B cell (primary cell): Measurements from ENCODE around the gene ILK. TPM values are rescaled to one million over a fixed set of nuclear protein-coding genes. Genes with fewer than 3 reads are reported as not detected.

ENCODE experiments used
- ATAC-seq: fragments of 200-7000 bp; cut with Tn5 transposase; one replicate; pipeline ENCODE4 v1.10.0; 2021; ENCODE audit warnings: low read depth, mild to moderate bottlenecking, moderate number of reproducible peaks, moderate library complexity
- CTCF ChIA-PET: fragments of 350-600 bp; sonication (Branson Sonifier 250); formaldehyde crosslinking; loops from one replicate; lab custom pipeline; 2021; ENCODE audit warnings: antibody characterized with exemption, inconsistent platforms; lab: Charles Lee
- POLR2A ChIA-PET: fragments of 350-600 bp; sonication (Branson Sonifier 250); formaldehyde crosslinking; loops from one replicate; lab custom pipeline; 2021; ENCODE audit warnings: antibody characterized with exemption; lab: Charles Lee
- DNase-seq: peaks from one replicate; pipeline ENCODE4 v3.0.0; 2013
- H2AFZ ChIP-seq: 2 replicates; pipeline ENCODE4 v1.6.1; 2012; ENCODE audit warnings: mild to moderate bottlenecking, low read depth, low read length; ENCODE audit not compliant: insufficient read depth, poor library complexity, severe bottlenecking
- H3K27ac ChIP-seq, 2 donors: 1 replicate in 1 of 2; 2 replicates in 1 of 2; pipeline ENCODE4 v1.5.1; 2012 to 2013; ENCODE audit warnings: low read length in 2 of 2, mild to moderate bottlenecking in 2 of 2, moderate library complexity in 1 of 2
- H3K27me3 ChIP-seq, 4 experiments: fragments of 200-600 bp in 1 of 4; sonication (generic) in 1 of 4; replicated peaks in 1 of 4; 1 replicate in 2 of 4; 2 replicates in 2 of 4; pipeline versions ENCODE4 v1.6.1 to v1.7.0; 2013 to 2016; ENCODE audit warnings: low read length in 3 of 4, mild to moderate bottlenecking in 2 of 4, mixed read lengths in 1 of 4, moderate library complexity in 1 of 4; ENCODE audit not compliant: insufficient read depth in 4 of 4, control insufficient read depth in 3 of 4; ENCODE audit errors: control extremely low read depth in 1 of 4
- H3K36me3 ChIP-seq, 2 experiments: replicated peaks in 1 of 2; 1 replicate in 1 of 2; 2 replicates in 1 of 2; pipeline versions ENCODE4 v1.6.1 to v1.7.1; 2013; ENCODE audit warnings: low read length in 1 of 2; ENCODE audit not compliant: insufficient read depth in 2 of 2, control insufficient read depth in 1 of 2; ENCODE audit errors: control extremely low read depth in 1 of 2, extremely low read depth in 1 of 2
- H3K4me1 ChIP-seq, 2 donors: fragments of 200-600 bp in 1 of 2; sonication (generic) in 1 of 2; 1 replicate in 1 of 2; 2 replicates in 1 of 2; pipeline versions ENCODE4 v1.5.1 to v1.6.1; 2013 to 2017; ENCODE audit warnings: low read length in 2 of 2; ENCODE audit not compliant: control insufficient read depth in 2 of 2, insufficient read depth in 2 of 2
- H3K4me2 ChIP-seq: replicated peaks from 2 replicates; pipeline ENCODE3; 2012; ENCODE audit warnings: mild to moderate bottlenecking, low read depth, low read length; ENCODE audit not compliant: poor library complexity, severe bottlenecking
- H3K4me3 ChIP-seq, 5 experiments: fragments of 200-600 bp in 1 of 5; sonication (generic) in 1 of 5; 1 replicate in 3 of 5; 2 replicates in 2 of 5; pipeline versions ENCODE4 v1.5.1 to v1.7.0; 2011 to 2016; ENCODE audit warnings: low read length in 4 of 5, mild to moderate bottlenecking in 4 of 5, low read depth in 2 of 5, control low read depth in 1 of 5, moderate library complexity in 1 of 5; ENCODE audit not compliant: insufficient read depth in 1 of 5; ENCODE audit errors: control extremely low read depth in 1 of 5, extremely low read depth in 1 of 5
- H3K79me2 ChIP-seq: fragments of 200-600 bp; sonication (generic); one replicate; pipeline ENCODE4 v1.6.0; 2016; ENCODE audit warnings: low read length; ENCODE audit not compliant: control insufficient read depth, insufficient read depth
- H3K9ac ChIP-seq: fragments of 200-600 bp; sonication (generic); 2 replicates; pipeline ENCODE4 v1.6.1; 2017; ENCODE audit warnings: mild to moderate bottlenecking, low read length, moderate library complexity
- H3K9me3 ChIP-seq, 3 donors: one replicate each; pipeline versions ENCODE4 v1.6.1 to v1.7.1; 2013; ENCODE audit warnings: low read length in 2 of 3; ENCODE audit not compliant: control insufficient read depth in 2 of 3, insufficient read depth in 1 of 3; ENCODE audit errors: control extremely low read depth in 1 of 3
- H4K20me1 ChIP-seq: 2 replicates; pipeline ENCODE4 v1.6.0; 2012; ENCODE audit warnings: mild to moderate bottlenecking, low read length; ENCODE audit not compliant: insufficient read depth, control insufficient read depth, poor library complexity, severe bottlenecking
- H3K27ac Mint-ChIP-seq: one replicate; pipeline ENCODE4 v1.8.0; 2021; ENCODE audit warnings: mixed read lengths
- H3K27me3 Mint-ChIP-seq: one replicate; pipeline ENCODE4 v1.8.0; 2021; ENCODE audit warnings: mixed read lengths
- H3K4me1 Mint-ChIP-seq: one replicate; pipeline ENCODE4 v1.8.0; 2021; ENCODE audit warnings: mixed read lengths
- H3K4me3 Mint-ChIP-seq: one replicate; pipeline ENCODE4 v1.8.0; 2021; ENCODE audit warnings: mixed read lengths
- H3K9me3 Mint-ChIP-seq: one replicate; pipeline ENCODE4 v1.8.0; 2022; ENCODE audit warnings: mixed read lengths; ENCODE audit not compliant: insufficient read depth
- EZH2 ChIP-seq: IDR thresholded peaks from 2 replicates; pipeline ENCODE4 v1.6.1; 2012; ENCODE audit warnings: borderline replicate concordance, low read depth, mild to moderate bottlenecking, moderate library complexity, low read length; ENCODE audit not compliant: insufficient read depth, poor library complexity, severe bottlenecking
- WGBS: methylation state at CpG from one replicate; pipeline ENCODE4 v1.1.5; 2013; ENCODE audit warnings: missing lambda C conversion rate; ENCODE audit not compliant: insufficient coverage; 5-methylcytosine and 5-hydroxymethylcytosine counted together
- intact Hi-C: fragments of 100-400 bp; cut with micrococcal nuclease; formaldehyde crosslinking; loops from one replicate; pipeline ENCODE4 v1.10.0; 2022
- polyA plus RNA-seq: library from polyadenylated mRNA; depleted of rRNA; stranded (reverse); fragments of >200 nt; gene quantifications from 2 replicates; pipeline ENCODE4 v1.2.3, GENCODE V29; 2012
- total RNA-seq, 2 donors: library from RNA; stranded (reverse); fragments of 120-200 nt in 1 of 2; gene quantifications; 1 replicate in 1 of 2; 2 replicates in 1 of 2; pipeline versions ENCODE4 v1.2.3 to v1.2.4, GENCODE V29; 2013 to 2022
- TF ChIP-seq, protein P1 (sequence below): fragments of 200-600 bp; IDR thresholded peaks from one replicate; pipeline ENCODE4 v1.8.0; 2022; ENCODE audit warnings: antibody characterized with exemption, mild to moderate bottlenecking

ILK gene
- total and polyA plus RNA-seq, 2 donors (not counting 1 experiment from before 2014, with no cell fraction given) = 88.5 to 131 TPM

DNA sequence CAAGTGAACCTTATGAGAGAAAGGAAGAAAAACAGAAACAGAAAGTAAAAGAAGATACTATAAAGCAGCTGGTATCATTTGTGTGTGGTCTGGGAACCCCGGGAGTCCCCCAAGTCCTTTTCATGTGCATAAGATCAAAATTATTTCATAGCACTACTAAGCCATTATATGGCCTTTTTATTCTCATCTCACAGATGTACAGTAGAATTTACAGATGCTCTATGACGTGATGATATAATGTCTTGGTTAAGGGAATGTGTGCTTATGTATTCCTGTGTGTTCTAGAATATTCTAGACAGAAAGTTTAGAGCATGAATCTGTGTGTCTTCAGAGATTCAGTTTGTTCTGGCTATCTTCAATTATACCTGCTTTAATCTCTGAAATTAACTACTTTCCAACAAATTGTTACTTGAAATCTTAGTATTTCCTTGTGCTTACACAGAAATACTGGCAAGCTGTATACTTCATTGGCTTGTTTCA, 24.2 kb downstream of the ILK start:
- ATAC-seq (peak; percentile 72), DNase-seq (peak; percentile 64)
- ChIA-PET POLR2A (interaction anchor here (0.9 to 1.8 kb wide), 3 partner anchors 9 to 20 kb away, joined by 4 to 7 read pairs (median 7); partner anchors contain the start of genes TAF10 and TPP1), CTCF (interaction anchor here (0.8 to 2.1 kb wide), 6 partner anchors 9 to 55 kb away, joined by 3 to 8 read pairs (median 5); partner anchors contain the start of genes ILK, MRPL17 and TPP1)
- Histone ChIP-seq H3K4me1 (peaks cover 8 to 15% of the 10 kb centered on the region in 2 donors), H3K36me3 (no peaks in the 10 kb centered on the region), H4K20me1 (no peaks in the 10 kb centered on the region), H3K79me2 (no peaks in the 10 kb centered on the region), H3K4me3 (no peak overlapping the region), H3K9ac (no peak overlapping the region), H3K4me2 (peak overlapping the region; percentile 59), H3K27me3 (no peaks in the 10 kb centered on the region), H2AFZ (peak overlapping the region; percentile 64), H3K27ac (peak overlapping the region; percentile 19 to 46), H3K9me3 (no peaks in the 10 kb centered on the region)
- H3K27me3 Mint-ChIP-seq = no peaks in the 10 kb centered on the region
- peaks cover 22% of the 10 kb centered on the region for H3K4me1 Mint-ChIP-seq
- intact Hi-C loops = no loop called here
- H3K9me3 Mint-ChIP-seq = no peaks in the 10 kb centered on the region
- peak overlapping the region; percentile 24 for H3K27ac Mint-ChIP-seq
- H3K4me3 Mint-ChIP-seq = peak overlapping the region; percentile 12
- WGBS = no CpG with 5 or more reads among the region's 2 CpGs
- TF ChIP-seq, protein P1, sequence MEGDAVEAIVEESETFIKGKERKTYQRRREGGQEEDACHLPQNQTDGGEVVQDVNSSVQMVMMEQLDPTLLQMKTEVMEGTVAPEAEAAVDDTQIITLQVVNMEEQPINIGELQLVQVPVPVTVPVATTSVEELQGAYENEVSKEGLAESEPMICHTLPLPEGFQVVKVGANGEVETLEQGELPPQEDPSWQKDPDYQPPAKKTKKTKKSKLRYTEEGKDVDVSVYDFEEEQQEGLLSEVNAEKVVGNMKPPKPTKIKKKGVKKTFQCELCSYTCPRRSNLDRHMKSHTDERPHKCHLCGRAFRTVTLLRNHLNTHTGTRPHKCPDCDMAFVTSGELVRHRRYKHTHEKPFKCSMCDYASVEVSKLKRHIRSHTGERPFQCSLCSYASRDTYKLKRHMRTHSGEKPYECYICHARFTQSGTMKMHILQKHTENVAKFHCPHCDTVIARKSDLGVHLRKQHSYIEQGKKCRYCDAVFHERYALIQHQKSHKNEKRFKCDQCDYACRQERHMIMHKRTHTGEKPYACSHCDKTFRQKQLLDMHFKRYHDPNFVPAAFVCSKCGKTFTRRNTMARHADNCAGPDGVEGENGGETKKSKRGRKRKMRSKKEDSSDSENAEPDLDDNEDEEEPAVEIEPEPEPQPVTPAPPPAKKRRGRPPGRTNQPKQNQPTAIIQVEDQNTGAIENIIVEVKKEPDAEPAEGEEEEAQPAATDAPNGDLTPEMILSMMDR = no peak
- no peak for TF ChIP-seq EZH2

DNA sequence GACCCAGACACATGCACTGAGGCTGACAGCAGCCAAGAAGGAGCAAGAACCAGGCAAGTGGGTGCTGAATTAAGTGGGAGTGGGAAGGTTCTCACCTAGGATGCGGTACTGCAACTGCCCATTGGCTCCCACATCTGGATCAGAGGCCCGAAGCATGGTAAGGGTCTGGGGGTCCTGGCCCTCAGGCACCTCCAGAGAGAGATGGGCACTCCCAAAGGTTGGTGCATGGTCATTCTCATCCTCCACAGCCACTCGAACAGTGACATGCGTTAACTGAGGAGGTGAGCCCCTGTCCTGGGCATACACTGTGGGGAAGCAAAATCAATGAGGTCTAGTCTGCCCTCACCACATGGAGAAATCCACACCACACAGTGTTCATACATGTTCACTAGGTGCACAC, 25.0 kb downstream of the ILK start:
- Mint-ChIP-seq H3K4me3 (no peak overlapping the region), H3K4me1 (peaks cover 22% of the 10 kb centered on the region), H3K9me3 (no peaks in the 10 kb centered on the region), H3K27me3 (no peaks in the 10 kb centered on the region), H3K27ac (no peak overlapping the region)
- Histone ChIP-seq H4K20me1 (no peaks in the 10 kb centered on the region), H2AFZ (no peak overlapping the region), H3K9me3 (no peaks in the 10 kb centered on the region), H3K36me3 (no peaks in the 10 kb centered on the region), H3K4me1 (peaks cover 8 to 15% of the 10 kb centered on the region in 2 donors), H3K79me2 (no peaks in the 10 kb centered on the region), H3K9ac (no peak overlapping the region), H3K27me3 (no peaks in the 10 kb centered on the region), H3K4me2 (no peak overlapping the region), H3K4me3 (no peak overlapping the region), H3K27ac (no peak overlapping the region)
- POLR2A ChIA-PET = interaction anchor here (1.8 kb wide), 1 partner anchor 10 kb away, joined by 7 read pairs; the partner anchor contains the start of gene TPP1
- ATAC-seq (no peak), DNase-seq (no peak)
- CTCF ChIA-PET = interaction anchor here (1.6 to 2.1 kb wide), 3 partner anchors 10 to 39 kb away, joined by 5 to 8 read pairs (median 7); partner anchors contain the start of genes ILK and TPP1
- intact Hi-C loops = no loop called here
- WGBS = 96% methylated on average over 4 of the region's 4 CpGs
- TF ChIP-seq, protein P1 = no peak
- TF ChIP-seq EZH2 = no peak
